Astrocyte of the hippocampus (primary cell): ENCODE results near the gene HNRNPUL1.

Experiments used
- DNase-seq: peaks from one replicate; pipeline ENCODE4 v3.0.0; 2011; ENCODE audit warnings: low read depth, low spot score

Gene HNRNPUL1

GRCh38 chr19:41353466-41354342, 89.5 kb downstream of the HNRNPUL1 start, which contains the start of gene TGFB1:
TGFB1 (minus strand) TSS chr19:41353922; CDS start chr19:41353044, 878 bp downstream.
- DNase-seq, result peak; percentile 94

GRCh38 chr19:41354343-41354953, 90.3 kb downstream of the HNRNPUL1 start:
- no peak for DNase-seq

DNA sequence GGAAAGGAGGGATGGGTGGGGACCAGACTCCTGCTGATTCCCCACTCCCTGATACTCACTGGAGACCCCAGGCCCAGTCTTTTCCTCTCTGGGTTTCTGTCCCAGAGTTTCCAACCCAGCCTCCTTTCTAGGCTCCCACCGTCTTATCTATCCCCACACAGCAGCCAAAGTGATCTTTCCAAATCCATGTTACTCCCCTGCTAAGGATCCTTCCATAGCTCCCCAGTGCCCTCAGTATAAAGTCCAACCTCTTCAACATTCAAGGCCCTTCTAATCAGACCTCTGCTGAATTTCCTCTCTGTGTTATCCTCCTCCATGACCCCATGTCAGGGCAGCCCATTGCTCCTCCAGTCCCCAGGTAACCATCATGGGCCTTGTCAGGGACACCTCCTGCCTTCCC, 90.9 kb downstream of the HNRNPUL1 start:
- DNase-seq, result no peak

DNA sequence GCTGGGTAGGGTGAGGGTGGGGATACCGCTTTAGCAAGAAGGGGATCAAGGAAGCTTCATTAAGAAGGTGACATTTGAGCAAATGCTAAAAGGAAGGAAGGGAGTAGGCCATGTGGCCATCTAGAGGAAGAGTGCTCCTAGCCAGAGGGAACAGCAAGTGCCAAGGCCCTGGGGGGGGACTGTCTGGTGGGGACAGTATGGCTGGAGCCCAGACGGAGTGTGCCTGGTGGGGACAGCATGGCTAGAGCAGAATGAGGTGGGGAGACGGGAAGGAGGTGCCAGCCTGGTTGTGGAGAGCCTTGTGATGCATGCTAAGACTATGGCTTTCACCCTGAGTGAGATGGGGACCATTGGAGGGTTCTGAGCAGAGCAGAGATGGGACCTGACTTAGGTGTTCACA, 91.6 kb downstream of the HNRNPUL1 start:
- no peak for DNase-seq

GRCh38 chr19:41356984-41357739, 93.0 kb downstream of the HNRNPUL1 start:
- DNase-seq, result no peak
